H1 (cell line): ENCODE measurements around the gene HES4. TPM values are rescaled to one million over a fixed set of nuclear protein-coding genes. Genes with fewer than 3 reads are reported as not detected.
"Not testable (repeated sequence)": the region's sequence is repeated elsewhere in the genome, so short reads cannot be mapped to it uniquely, and the experiment has no call there.

Experiments
- CTCF ChIA-PET: fragments of 300-600 bp; sonication (Branson Sonifier 250); formaldehyde crosslinking; loops from one replicate; lab custom pipeline; 2021; ENCODE audit not compliant: partially characterized antibody; lab: Charles Lee
- POLR2A ChIA-PET: fragments of 300-600 bp; sonication (Branson Sonifier 250); formaldehyde crosslinking; loops from one replicate; lab custom pipeline; 2021; ENCODE audit warnings: inconsistent platforms; ENCODE audit not compliant: partially characterized antibody; lab: Charles Lee
- DNase-seq, 2 experiments: peaks; one replicate each; pipeline versions ENCODE4 v3.0.0 to v3.0.0-alpha.2; 2010 to 2022; ENCODE audit warnings: low spot score in 2 of 2, low read depth in 1 of 2, mixed read lengths in 1 of 2
- FAIRE-seq: peaks from 2 replicates; lab custom pipeline; 2011; peaks lifted over from hg19 to GRCh38; lab: Jason Lieb, UNC
- H2AFZ ChIP-seq: 2 replicates; pipeline ENCODE4 v1.8.1; 2012; ENCODE audit warnings: low read length, inconsistent platforms
- H2AK5ac ChIP-seq: 2 replicates; pipeline ENCODE4 v1.6.1; 2013; ENCODE audit warnings: low read depth, low read length
- H2BK120ac ChIP-seq: replicated peaks from 2 replicates; pipeline ENCODE3; 2013; ENCODE audit warnings: low read depth, low read length, inconsistent platforms
- H2BK12ac ChIP-seq: 2 replicates; pipeline ENCODE4 v1.6.1; 2013; ENCODE audit warnings: low read depth, low read length
- H2BK15ac ChIP-seq: 2 replicates; pipeline ENCODE4 v1.6.1; 2013; ENCODE audit warnings: low read length
- H2BK20ac ChIP-seq: 2 replicates; pipeline ENCODE4 v1.6.1; 2013; ENCODE audit warnings: low read length
- H2BK5ac ChIP-seq: 2 replicates; pipeline ENCODE4 v1.6.1; 2013; ENCODE audit warnings: low read depth, low read length
- H3K14ac ChIP-seq: 2 replicates; pipeline ENCODE4 v1.6.1; 2013; ENCODE audit warnings: inconsistent platforms; ENCODE audit not compliant: insufficient read length
- H3K18ac ChIP-seq: 2 replicates; pipeline ENCODE4 v1.6.1; 2013; ENCODE audit warnings: low read length; ENCODE audit errors: extremely low read depth
- H3K23ac ChIP-seq: 2 replicates; pipeline ENCODE4 v1.6.1; 2013; ENCODE audit warnings: inconsistent platforms; ENCODE audit not compliant: insufficient read length
- H3K23me2 ChIP-seq: 2 replicates; pipeline ENCODE4 v1.6.1; 2013; ENCODE audit warnings: low read depth, low read length
- H3K27ac ChIP-seq: 2 replicates; pipeline ENCODE4 v1.6.1; 2011; ENCODE audit warnings: low read depth, low read length, inconsistent platforms
- H3K27me3 ChIP-seq, 4 experiments: replicated peaks in 1 of 4; 1 replicate in 1 of 4; 2 replicates in 3 of 4; pipeline versions ENCODE4 v1.6.1 to v1.8.1; 2011 to 2013; ENCODE audit warnings: low read length in 3 of 4, mild to moderate bottlenecking in 3 of 4, inconsistent platforms in 2 of 4, mixed read lengths in 2 of 4, moderate library complexity in 1 of 4; ENCODE audit not compliant: control insufficient read depth in 3 of 4, insufficient read depth in 3 of 4; ENCODE audit errors: extremely low read depth in 1 of 4
- H3K36me3 ChIP-seq, 4 experiments: 2 replicates each; pipeline versions ENCODE4 v1.6.1 to v1.8.1; 2011 to 2013; ENCODE audit warnings: mild to moderate bottlenecking in 4 of 4, low read length in 3 of 4, moderate library complexity in 2 of 4, control low read depth in 1 of 4, inconsistent platforms in 1 of 4; ENCODE audit not compliant: insufficient read depth in 4 of 4, control insufficient read depth in 2 of 4
- H3K4ac ChIP-seq: replicated peaks from 2 replicates; pipeline ENCODE3; 2013; ENCODE audit warnings: low read length, low read depth, mixed read lengths, inconsistent platforms; ENCODE audit not compliant: insufficient read length
- H3K4me1 ChIP-seq, 4 experiments: replicated peaks in 1 of 4; 1 replicate in 1 of 4; 2 replicates in 3 of 4; pipeline versions ENCODE4 v1.6.1 to v1.8.1; 2011 to 2013; ENCODE audit warnings: low read length in 3 of 4, inconsistent platforms in 2 of 4, mixed read lengths in 1 of 4; ENCODE audit not compliant: insufficient read depth in 4 of 4, control insufficient read depth in 3 of 4
- H3K4me2 ChIP-seq, 2 experiments: 2 replicates each; pipeline versions ENCODE4 v1.6.1 to v1.8.1; 2011 to 2013; ENCODE audit warnings: low read depth in 2 of 2, low read length in 2 of 2, control low read depth in 1 of 2, inconsistent platforms in 1 of 2, mild to moderate bottlenecking in 1 of 2; ENCODE audit not compliant: insufficient read depth in 1 of 2
- H3K4me3 ChIP-seq, 4 experiments: fragments of 200-600, 300-600 bp in 1 of 4; sonication (generic), shearing (Covaris generic), sonication (Bioruptor Twin) in 1 of 4; 2 replicates each; pipeline versions ENCODE4 v1.5.1 to v1.8.1; 2011 to 2016; ENCODE audit warnings: low read length in 4 of 4, low read depth in 3 of 4, control low read depth in 2 of 4, inconsistent platforms in 2 of 4, mild to moderate bottlenecking in 2 of 4, mixed read lengths in 1 of 4, moderate library complexity in 1 of 4; ENCODE audit not compliant: insufficient read depth in 2 of 4; ENCODE audit errors: extremely low read depth in 1 of 4
- H3K56ac ChIP-seq: replicated peaks from 2 replicates; pipeline ENCODE3; 2013; ENCODE audit warnings: low read depth, mild to moderate bottlenecking, mixed read lengths, low read length, inconsistent platforms; ENCODE audit not compliant: insufficient read length
- H3K79me1 ChIP-seq: 2 replicates; pipeline ENCODE4 v1.6.1; 2013; ENCODE audit warnings: low read depth, low read length, control low read depth
- H3K79me2 ChIP-seq, 2 experiments: 2 replicates each; pipeline versions ENCODE4 v1.6.1 to v1.8.1; 2012 to 2013; ENCODE audit warnings: low read length in 2 of 2, mild to moderate bottlenecking in 2 of 2, inconsistent platforms in 1 of 2; ENCODE audit not compliant: insufficient read depth in 2 of 2, control insufficient read depth in 1 of 2
- H3K9ac ChIP-seq, 4 experiments: replicated peaks in 1 of 4; 1 replicate in 1 of 4; 2 replicates in 3 of 4; pipeline versions ENCODE4 v1.6.1 to v1.8.1; 2011 to 2013; ENCODE audit warnings: low read depth in 3 of 4, low read length in 3 of 4, control low read depth in 2 of 4, mild to moderate bottlenecking in 2 of 4, moderate library complexity in 2 of 4, inconsistent platforms in 1 of 4; ENCODE audit errors: extremely low read depth in 1 of 4
- H3K9me3 ChIP-seq, 2 experiments: 2 replicates each; pipeline versions ENCODE4 v1.6.1 to v1.8.1; 2012 to 2013; ENCODE audit warnings: mild to moderate bottlenecking in 2 of 2, moderate library complexity in 2 of 2, control low read depth in 1 of 2, inconsistent platforms in 1 of 2, low read depth in 1 of 2, low read length in 1 of 2, mixed read lengths in 1 of 2; ENCODE audit not compliant: insufficient read depth in 2 of 2
- H4K20me1 ChIP-seq, 2 experiments: replicated peaks in 1 of 2; 2 replicates each; pipeline versions ENCODE3 to v1.8.1; 2011 to 2013; ENCODE audit warnings: inconsistent platforms in 2 of 2, low read length in 2 of 2, mild to moderate bottlenecking in 1 of 2; ENCODE audit not compliant: insufficient read depth in 2 of 2, control insufficient read depth in 1 of 2
- H4K5ac ChIP-seq: 2 replicates; pipeline ENCODE4 v1.6.1; 2013; ENCODE audit warnings: low read length, low read depth, mixed read lengths, inconsistent platforms; ENCODE audit not compliant: insufficient read length
- H4K8ac ChIP-seq: 2 replicates; pipeline ENCODE4 v1.8.0; 2013; ENCODE audit warnings: mild to moderate bottlenecking, moderate library complexity, low read length, inconsistent platforms; ENCODE audit not compliant: insufficient read depth; ENCODE audit errors: extremely low read depth
- H4K91ac ChIP-seq: replicated peaks from 2 replicates; pipeline ENCODE3; 2013; ENCODE audit warnings: low read length, mixed read lengths, inconsistent platforms; ENCODE audit not compliant: insufficient read length
- WGBS, 2 experiments: shearing (Covaris generic) in 1 of 2; methylation state at CpG; one replicate each; pipeline versions ENCODE4 v1.1.6 to v1.1.7; 2013 to 2015; ENCODE audit warnings: low lambda C conversion rate in 2 of 2, mixed read lengths in 2 of 2, inconsistent platforms in 1 of 2, low coverage in 1 of 2, missing lambda C conversion rate in 1 of 2; ENCODE audit not compliant: insufficient replicate concordance in 2 of 2, insufficient coverage in 1 of 2, insufficient read length in 1 of 2; ENCODE audit errors: extremely low coverage in 1 of 2, missing lambda C conversion rate in 1 of 2; 5-methylcytosine and 5-hydroxymethylcytosine counted together
- polyA plus RNA-seq, 7 experiments: library from polyadenylated mRNA; depleted of rRNA in 3 of 7; stranded (reverse) in 5 of 7; unstranded in 2 of 7; fragments of >200 nt in 5 of 7; fragments of 200-250 nt in 2 of 7; gene quantifications; 1 replicate in 5 of 7; 2 replicates in 1 of 7; 4 replicates in 1 of 7; pipeline versions ENCODE4 v1.2.1 to v1.2.3, GENCODE V29; 2011 to 2013; ENCODE audit warnings: missing spikeins in 2 of 7, mixed read lengths in 2 of 7
- total RNA-seq: library from RNA; stranded (reverse); fragmentation: NEBNext Ultra II Directional; extraction: Animal tissue kit (Norgen Biotek cat#: 25700); gene quantifications from 2 replicates; pipeline ENCODE4 v1.2.1, GENCODE V29; 2021

The HES4 gene
- total and polyA plus RNA-seq, 2 of the 8 experiments (the other 6 are each of a cell fraction or from before 2014, with no cell fraction given) = 2.8 to 3.5 TPM

DNA sequence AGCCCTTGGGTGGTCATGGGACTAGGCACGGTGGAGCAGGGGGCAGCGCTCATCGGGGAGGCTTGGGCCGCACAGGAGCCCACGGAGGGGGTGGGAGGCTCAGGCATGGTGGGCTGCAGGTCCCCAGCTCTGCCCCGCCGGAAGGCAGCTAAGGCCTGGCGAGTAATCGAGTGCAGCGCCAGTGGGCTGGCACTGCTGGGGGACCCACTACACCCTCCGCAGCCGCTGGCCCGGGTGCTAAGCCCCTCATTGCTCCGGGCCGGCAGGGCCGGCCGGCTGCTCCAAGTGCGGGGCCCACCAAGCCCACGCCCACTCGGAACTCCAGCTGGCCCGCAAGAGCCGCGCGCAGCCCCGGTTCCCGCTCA lies 18.4 kb upstream of the HES4 start:
- H3K56ac ChIP-seq, H2BK120ac ChIP-seq, H4K5ac ChIP-seq, H2BK5ac ChIP-seq, H3K4ac ChIP-seq, H3K18ac ChIP-seq, H2AK5ac ChIP-seq, H3K4me3 ChIP-seq, H4K91ac ChIP-seq, H4K8ac ChIP-seq, H2BK15ac ChIP-seq, H2BK20ac ChIP-seq, H3K4me2 ChIP-seq, H3K79me1 ChIP-seq, H3K27me3 ChIP-seq, H3K14ac ChIP-seq, H3K9me3 ChIP-seq, H3K23ac ChIP-seq, H4K20me1 ChIP-seq, H2BK12ac ChIP-seq, FAIRE-seq, H3K9ac ChIP-seq, H2AFZ ChIP-seq, DNase-seq, H3K79me2 ChIP-seq, H3K27ac ChIP-seq: not testable (repeated sequence)
- peaks cover 11% of the 10 kb centered on the region for H3K23me2 ChIP-seq
- ChIA-PET CTCF (interaction anchor here (0.7 to 7.8 kb wide), 14 partner anchors 11 to 156 kb away, joined by 3 to 74 read pairs (median 6); partner anchors contain the start of genes HES4, PERM1 and RNF223), POLR2A (interaction anchor here (1.7 to 14.9 kb wide), 3 partner anchors 11 to 18 kb away, joined by 8 to 245 read pairs (median 11); no protein-coding TSS in a partner anchor)
- 92% methylated on average over 15 of the region's 26 CpGs; no CpG with 5 or more reads in 1 of the 2 experiments for WGBS, 2 experiments
- peaks cover 2 to 36% (median 27%) of the 10 kb centered on the region in 4 experiments for H3K4me1 ChIP-seq
- H3K36me3 ChIP-seq = peaks cover 0 to 14% (median 1%) of the 10 kb centered on the region in 4 experiments; a peak in 3 of 8 replicates
